GM13977 (cell line): Measurements from ENCODE around the gene MLN.

Source experiments
- DNase-seq: peaks from one replicate; pipeline ENCODE4 v3.0.0; 2012; ENCODE audit warnings: low spot score
- CTCF ChIP-seq: IDR thresholded peaks from 2 replicates; pipeline ENCODE4 v1.5.1; 2012; ENCODE audit warnings: mild to moderate bottlenecking, control low read depth; ENCODE audit not compliant: insufficient read depth; ENCODE audit errors: extremely low read depth, missing control alignments
- in situ Hi-C: fragments of 300-500 bp; cut with MboI; formaldehyde crosslinking; loops from one replicate; pipeline ENCODE4 v1.12.0; 2022; ENCODE audit warnings: low sequenced_read_pairs, low pct_unique_long_range_greater_than_20kb, mixed read lengths, inconsistent platforms; ENCODE audit not compliant: unreplicated experiment

Gene MLN

GRCh38 chr6:33820784-33821520, 17.1 kb upstream of the MLN start:
- no peak for TF ChIP-seq CTCF
- DNase-seq = no peak
- in situ Hi-C loops = no loop called here

- in situ Hi-C loops = no loop called here
- TF ChIP-seq CTCF = no peak
- DNase-seq = no peak
Observed at GRCh38 chr6:33820243-33820642, 16.4 kb upstream of the MLN start.

- in situ Hi-C loops = no loop called here
- no peak for TF ChIP-seq CTCF
- DNase-seq = no peak
Observed at GRCh38 chr6:33819021-33819420, 15.2 kb upstream of the MLN start.

GRCh38 chr6:33818293-33818692, 14.5 kb upstream of the MLN start:
- no peak for DNase-seq
- in situ Hi-C loops = no loop called here
- no peak for TF ChIP-seq CTCF

- in situ Hi-C loops = no loop called here
- DNase-seq = no peak
- no peak for TF ChIP-seq CTCF
Observed at GRCh38 chr6:33817489-33817888, 13.7 kb upstream of the MLN start.

GRCh38 chr6:33816911-33817310, 13.1 kb upstream of the MLN start:
- DNase-seq = no peak
- in situ Hi-C loops = no loop called here
- no peak for TF ChIP-seq CTCF

- DNase-seq = peak; percentile 66
- in situ Hi-C loops = no loop called here
Observed at GRCh38 chr6:33815854-33816253, 12.1 kb upstream of the MLN start.

More at GRCh38 chr6:33815854-33816253, 12.1 kb upstream of the MLN start:
- no peak for TF ChIP-seq CTCF
